ENCODE data around the gene GAST.

Gene GAST

GRCh38 chr17:41710472-41711090 lies 1.6 kb upstream of the GAST start:
- no peak overlapping the region for H3K4me3 ChIP-seq (ENCODE audit: low read length)
- TF ChIP-seq ZNF274 (IDR thresholded peaks at IDR 0.05; ENCODE audit: low read depth, low read length) = no peak

- TF ChIP-seq ZNF274 (IDR thresholded peaks at IDR 0.05; ENCODE audit: low read depth, low read length) = no peak
- no peak overlapping the region for H3K4me3 ChIP-seq (ENCODE audit: low read length)
These were observed 5.5 kb downstream of the GAST start for GRCh38 chr17:41717408-41718286.

GRCh38 chr17:41718287-41718645 lies 6.1 kb downstream of the GAST start:
- TF ChIP-seq ZNF274 (IDR thresholded peaks at IDR 0.05; ENCODE audit: low read depth, low read length) = no peak
- H3K4me3 ChIP-seq (ENCODE audit: low read length) = no peak overlapping the region

- H3K4me3 ChIP-seq (ENCODE audit: low read length) = no peak overlapping the region
These were observed 10.1 kb downstream of the GAST start for GRCh38 chr17:41722231-41722630.

GRCh38 chr17:41723801-41724475 lies 11.8 kb downstream of the GAST start:
- no peak for TF ChIP-seq ZNF274 (IDR thresholded peaks at IDR 0.05; ENCODE audit: low read depth, low read length)
- no peak overlapping the region for H3K4me3 ChIP-seq (ENCODE audit: low read length)

More at GRCh38 chr17:41722231-41722630, 10.1 kb downstream of the GAST start:
- TF ChIP-seq ZNF274 (IDR thresholded peaks at IDR 0.05; ENCODE audit: low read depth, low read length) = no peak

- no peak for TF ChIP-seq ZNF274 (IDR thresholded peaks at IDR 0.05; ENCODE audit: low read depth, low read length)
- no peak overlapping the region for H3K4me3 ChIP-seq (ENCODE audit: low read length)
These were observed 12.4 kb downstream of the GAST start for GRCh38 chr17:41724476-41725050.

- TF ChIP-seq ZNF274 (IDR thresholded peaks at IDR 0.05; ENCODE audit: low read depth, low read length) = no peak
- no peak overlapping the region for H3K4me3 ChIP-seq (ENCODE audit: low read length)
These were observed 13.0 kb downstream of the GAST start for GRCh38 chr17:41725134-41725533.

GRCh38 chr17:41728056-41728455 lies 15.9 kb downstream of the GAST start:
- no peak for TF ChIP-seq ZNF274 (IDR thresholded peaks at IDR 0.05; ENCODE audit: low read depth, low read length)

GRCh38 chr17:41730479-41730878 lies 18.3 kb downstream of the GAST start:
- TF ChIP-seq ZNF274 (IDR thresholded peaks at IDR 0.05; ENCODE audit: low read depth, low read length) = no peak
- H3K4me3 ChIP-seq (ENCODE audit: low read length) = no peak overlapping the region

More at GRCh38 chr17:41728056-41728455, 15.9 kb downstream of the GAST start:
- H3K4me3 ChIP-seq (ENCODE audit: low read length) = no peak overlapping the region

GRCh38 chr17:41731836-41732235 lies 19.7 kb downstream of the GAST start:
- no peak for TF ChIP-seq ZNF274 (IDR thresholded peaks at IDR 0.05; ENCODE audit: low read depth, low read length)
- H3K4me3 ChIP-seq (ENCODE audit: low read length) = no peak overlapping the region

GRCh38 chr17:41733348-41734138 lies 21.4 kb downstream of the GAST start:
- TF ChIP-seq ZNF274 (IDR thresholded peaks at IDR 0.05; ENCODE audit: low read depth, low read length) = no peak
- no peak overlapping the region for H3K4me3 ChIP-seq (ENCODE audit: low read length)

- no peak for TF ChIP-seq ZNF274 (IDR thresholded peaks at IDR 0.05; ENCODE audit: low read depth, low read length)
- 0 out of 2 replicates have a peak within 1 kb of the TSS, but pooled peaks have one; percentile 13 for H3K4me3 ChIP-seq (ENCODE audit: low read length)
These were observed 22.2 kb downstream of the GAST start, which contains the start of gene HAP1 for GRCh38 chr17:41734139-41734948. TSS of gene HAP1 (minus strand) at chr17:41734643. CDS start at chr17:41734634, 9 bp downstream.

GRCh38 chr17:41734949-41735313 lies 22.8 kb downstream of the GAST start:
- TF ChIP-seq ZNF274 (IDR thresholded peaks at IDR 0.05; ENCODE audit: low read depth, low read length) = no peak
- H3K4me3 ChIP-seq (ENCODE audit: low read length) = no peak overlapping the region

Measured in GM08714 (cell line).